ENCODE measurements around the gene PRKCSH. TPM values are rescaled to one million over a fixed set of nuclear protein-coding genes. Genes with fewer than 3 reads are reported as not detected.

Gene PRKCSH
- total RNA-seq, 1 donor from 2014 or later = 120 TPM

DNA sequence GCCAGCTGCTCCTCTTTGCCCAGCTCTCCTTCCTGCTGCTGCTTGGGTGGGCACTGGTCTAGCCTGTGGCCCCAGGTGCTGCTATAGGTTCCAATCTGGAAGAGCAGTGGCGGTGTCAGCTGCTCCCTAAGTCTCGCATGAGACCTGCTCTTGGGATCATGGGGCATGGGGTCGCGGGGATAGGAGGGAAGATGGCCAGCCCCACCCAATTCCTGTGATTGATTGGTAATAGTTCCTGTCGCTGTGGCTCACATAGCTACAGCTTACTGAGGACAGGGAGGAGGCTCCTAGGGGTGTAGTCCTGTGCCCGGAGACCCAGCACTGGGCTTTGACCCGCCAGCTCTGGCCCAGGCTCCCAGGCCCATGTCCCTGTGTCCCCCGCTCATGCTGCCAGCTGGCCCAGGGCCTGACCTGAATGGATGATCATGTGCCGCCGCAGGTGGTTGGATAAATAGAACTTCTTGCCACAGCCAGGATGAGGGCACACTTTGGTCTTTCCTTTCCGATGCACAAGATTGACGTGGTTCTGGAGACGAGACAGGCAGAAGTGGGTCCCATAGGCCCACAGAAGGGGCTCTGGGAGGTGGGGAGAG lies 49.9 kb downstream of the PRKCSH start:
- H3K27me3 ChIP-seq (ENCODE audit: low read depth) = peaks cover 53% of the 10 kb centered on the region
- no peaks in the 10 kb centered on the region for H3K9me3 ChIP-seq (replicated peaks)
- intact Hi-C loops (cut with micrococcal nuclease) = no loop called here
- DNase-seq = no peak
- H3K4me1 ChIP-seq = peaks cover 27% of the 10 kb centered on the region
- TF ChIP-seq, protein P1, sequence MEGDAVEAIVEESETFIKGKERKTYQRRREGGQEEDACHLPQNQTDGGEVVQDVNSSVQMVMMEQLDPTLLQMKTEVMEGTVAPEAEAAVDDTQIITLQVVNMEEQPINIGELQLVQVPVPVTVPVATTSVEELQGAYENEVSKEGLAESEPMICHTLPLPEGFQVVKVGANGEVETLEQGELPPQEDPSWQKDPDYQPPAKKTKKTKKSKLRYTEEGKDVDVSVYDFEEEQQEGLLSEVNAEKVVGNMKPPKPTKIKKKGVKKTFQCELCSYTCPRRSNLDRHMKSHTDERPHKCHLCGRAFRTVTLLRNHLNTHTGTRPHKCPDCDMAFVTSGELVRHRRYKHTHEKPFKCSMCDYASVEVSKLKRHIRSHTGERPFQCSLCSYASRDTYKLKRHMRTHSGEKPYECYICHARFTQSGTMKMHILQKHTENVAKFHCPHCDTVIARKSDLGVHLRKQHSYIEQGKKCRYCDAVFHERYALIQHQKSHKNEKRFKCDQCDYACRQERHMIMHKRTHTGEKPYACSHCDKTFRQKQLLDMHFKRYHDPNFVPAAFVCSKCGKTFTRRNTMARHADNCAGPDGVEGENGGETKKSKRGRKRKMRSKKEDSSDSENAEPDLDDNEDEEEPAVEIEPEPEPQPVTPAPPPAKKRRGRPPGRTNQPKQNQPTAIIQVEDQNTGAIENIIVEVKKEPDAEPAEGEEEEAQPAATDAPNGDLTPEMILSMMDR (IDR thresholded peaks at IDR 0.05; ENCODE audit: borderline replicate concordance) = no peak
- no peak overlapping the region for H3K4me3 ChIP-seq
- H3K27ac ChIP-seq (replicated peaks) = no peak overlapping the region
- peaks cover 25% of the 10 kb centered on the region for H3K36me3 ChIP-seq

DNA sequence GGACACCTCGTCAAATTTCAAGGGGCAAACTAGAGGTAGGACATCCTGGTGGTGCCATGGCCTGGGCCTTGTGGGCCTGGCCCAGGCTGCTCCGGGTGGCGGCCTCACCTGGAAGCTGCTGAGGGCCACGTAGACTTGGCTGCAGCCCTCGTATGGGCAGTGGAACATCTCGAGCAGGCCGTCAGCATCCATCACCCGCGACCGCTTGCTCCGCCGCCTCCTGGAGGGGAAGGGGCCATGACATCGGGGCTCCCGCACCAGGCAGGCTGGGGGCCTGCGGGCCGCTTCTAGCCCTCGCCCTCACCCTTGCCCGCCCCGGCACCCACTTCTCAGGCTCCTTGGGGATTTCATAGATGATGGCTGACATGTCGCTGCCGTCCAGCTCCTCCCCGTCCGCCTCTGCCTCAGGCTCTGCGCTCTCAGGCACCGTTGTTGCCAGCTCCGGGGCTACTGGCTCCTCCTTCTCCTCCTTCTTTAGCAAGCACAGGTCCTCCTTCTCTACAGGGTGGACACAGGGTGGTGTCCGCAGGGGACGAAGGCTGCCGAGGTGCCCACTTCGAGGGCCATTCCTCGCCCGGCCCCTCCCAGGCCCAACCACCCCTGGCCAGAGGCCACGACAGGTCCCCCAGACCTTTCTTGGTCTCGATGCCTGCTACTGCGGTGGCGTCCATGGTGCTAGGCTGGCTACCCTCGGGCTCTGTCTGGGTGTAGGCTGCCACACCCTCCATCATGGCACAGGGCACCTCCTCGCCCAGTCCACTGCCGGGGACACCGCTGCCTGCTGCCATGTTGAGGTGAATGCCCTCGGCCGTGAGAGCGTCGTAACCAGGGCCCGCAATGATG lies 51.4 kb downstream of the PRKCSH start:
- H3K4me3 ChIP-seq = no peak overlapping the region
- H3K27me3 ChIP-seq (ENCODE audit: low read depth) = peaks cover 37% of the 10 kb centered on the region
- no peak for DNase-seq
- H3K4me1 ChIP-seq = peaks cover 16% of the 10 kb centered on the region
- intact Hi-C loops (cut with micrococcal nuclease) = no loop called here
- TF ChIP-seq, protein P1 (IDR thresholded peaks at IDR 0.05; ENCODE audit: borderline replicate concordance) = no peak
- H3K9me3 ChIP-seq (replicated peaks) = no peaks in the 10 kb centered on the region
- H3K36me3 ChIP-seq = peaks cover 33% of the 10 kb centered on the region
- H3K27ac ChIP-seq (replicated peaks) = no peak overlapping the region

DNA sequence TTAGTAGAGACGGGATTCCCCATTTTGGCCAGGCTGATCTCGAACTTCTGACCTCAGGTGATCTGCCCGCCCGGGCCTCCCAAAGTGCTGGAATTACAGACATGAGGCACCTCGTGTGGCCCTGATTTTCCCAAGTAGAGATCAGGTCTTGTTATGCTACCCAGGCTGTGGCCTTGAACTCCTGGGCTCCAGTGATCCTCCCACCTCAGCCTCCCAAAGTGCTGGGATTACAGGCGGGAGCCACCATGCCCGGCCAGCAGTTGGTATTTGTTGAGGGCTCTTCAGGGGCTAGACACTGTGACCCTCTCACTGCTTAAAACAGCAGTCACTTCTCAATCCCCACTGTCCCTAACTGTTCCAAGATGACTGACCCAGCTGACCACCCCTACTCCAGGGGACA lies 53.9 kb downstream of the PRKCSH start:
- Histone ChIP-seq H3K4me1 (no peaks in the 10 kb centered on the region), H3K36me3 (peaks cover 45% of the 10 kb centered on the region), H3K4me3 (no peak overlapping the region), H3K27ac (replicated peaks) (no peak overlapping the region), H3K27me3 (ENCODE audit: low read depth) (peaks cover 12% of the 10 kb centered on the region), H3K9me3 (replicated peaks) (no peaks in the 10 kb centered on the region)
- TF ChIP-seq, protein P1 (IDR thresholded peaks at IDR 0.05; ENCODE audit: borderline replicate concordance) = no peak
- intact Hi-C loops (cut with micrococcal nuclease) = no loop called here
- no peak for DNase-seq

DNA sequence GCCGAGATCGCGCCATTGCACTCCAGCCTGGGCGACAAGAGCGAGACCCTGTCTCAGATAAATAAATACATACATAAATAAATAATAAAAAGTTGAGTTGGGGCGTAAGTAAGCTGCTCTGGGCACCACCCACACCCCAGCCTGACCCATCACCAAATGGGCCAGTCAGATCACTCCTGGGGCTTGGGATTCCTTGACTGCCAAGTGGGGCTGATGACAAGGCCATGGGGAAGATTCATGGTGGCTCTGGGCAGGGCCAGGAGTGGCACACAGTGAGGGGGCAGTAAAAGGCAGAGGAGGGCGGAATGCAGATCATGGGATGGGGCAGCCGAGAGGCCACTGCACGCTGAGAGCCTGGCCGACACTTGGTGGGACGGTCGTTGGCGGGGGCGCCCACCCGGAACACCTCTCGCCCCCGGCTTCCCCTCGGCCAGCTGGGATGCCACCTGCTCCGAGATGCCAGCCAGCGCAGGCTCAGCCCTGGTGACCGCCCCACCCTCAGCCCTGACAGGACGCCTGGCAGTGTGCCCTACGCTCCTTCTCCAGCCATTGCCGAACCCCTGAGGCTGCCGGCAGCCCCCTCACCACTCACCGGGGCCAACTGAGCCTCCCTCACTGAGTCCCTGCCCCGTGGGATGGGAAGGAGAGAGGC lies 59.3 kb downstream of the PRKCSH start:
- Histone ChIP-seq H3K27me3 (ENCODE audit: low read depth) (no peaks in the 10 kb centered on the region), H3K27ac (replicated peaks) (no peak overlapping the region), H3K36me3 (peaks cover 57% of the 10 kb centered on the region), H3K9me3 (replicated peaks) (no peaks in the 10 kb centered on the region), H3K4me1 (no peaks in the 10 kb centered on the region), H3K4me3 (no peak overlapping the region)
- intact Hi-C loops (cut with micrococcal nuclease) = no loop called here
- no peak for DNase-seq
- TF ChIP-seq, protein P1 (IDR thresholded peaks at IDR 0.05; ENCODE audit: borderline replicate concordance) = no peak

DNA sequence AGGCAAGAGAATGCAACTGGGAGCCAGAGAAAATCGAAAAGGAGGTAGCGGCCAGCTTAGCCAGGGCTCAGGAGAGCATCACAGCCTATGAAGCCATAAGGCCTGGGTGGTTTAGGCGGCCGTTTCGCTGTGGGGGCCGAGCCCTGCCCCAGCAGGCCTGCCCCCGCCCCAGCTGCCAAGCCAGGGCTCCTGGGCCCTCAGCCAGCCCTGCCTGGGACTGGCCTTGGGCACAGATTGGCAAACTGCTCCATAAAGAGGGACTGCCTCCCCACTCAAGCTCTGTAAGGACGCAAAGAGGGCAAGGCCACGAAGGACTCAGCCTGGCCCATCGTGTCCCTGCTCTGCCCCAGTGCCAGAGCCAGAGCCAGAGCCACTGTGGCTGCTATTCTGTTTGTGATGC lies 60.0 kb downstream of the PRKCSH start:
- TF ChIP-seq, protein P1 (IDR thresholded peaks at IDR 0.05; ENCODE audit: borderline replicate concordance) = no peak
- intact Hi-C loops (cut with micrococcal nuclease) = no loop called here
- Histone ChIP-seq H3K27me3 (ENCODE audit: low read depth) (no peaks in the 10 kb centered on the region), H3K4me1 (no peaks in the 10 kb centered on the region), H3K27ac (replicated peaks) (no peak overlapping the region), H3K36me3 (peaks cover 57% of the 10 kb centered on the region), H3K9me3 (replicated peaks) (no peaks in the 10 kb centered on the region), H3K4me3 (no peak overlapping the region)
- DNase-seq = no peak

All from left ventricle myocardium inferior (tissue), 1 donor.